ENCODE measurements around the gene MDN1.

DNA sequence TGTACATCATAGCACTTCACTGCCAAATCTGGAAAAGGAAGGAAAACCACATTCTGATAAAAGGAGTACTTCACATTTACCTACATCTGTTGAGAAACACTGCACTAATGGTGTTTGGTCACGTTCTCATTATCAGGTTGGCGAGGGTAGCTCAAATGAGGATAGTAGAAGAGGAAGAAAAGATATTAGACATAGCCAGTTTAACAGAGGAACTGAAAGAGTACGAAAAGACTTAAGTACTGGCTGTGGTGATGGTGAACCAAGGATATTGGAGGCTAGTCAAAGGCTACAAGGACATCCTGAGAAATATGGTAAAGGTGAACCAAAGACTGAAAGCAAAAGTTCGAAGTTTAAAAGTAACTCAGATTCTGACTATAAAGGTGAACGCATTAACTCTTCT lies 42.7 kb upstream of the MDN1 start:
- TF ChIP-seq, protein P1, sequence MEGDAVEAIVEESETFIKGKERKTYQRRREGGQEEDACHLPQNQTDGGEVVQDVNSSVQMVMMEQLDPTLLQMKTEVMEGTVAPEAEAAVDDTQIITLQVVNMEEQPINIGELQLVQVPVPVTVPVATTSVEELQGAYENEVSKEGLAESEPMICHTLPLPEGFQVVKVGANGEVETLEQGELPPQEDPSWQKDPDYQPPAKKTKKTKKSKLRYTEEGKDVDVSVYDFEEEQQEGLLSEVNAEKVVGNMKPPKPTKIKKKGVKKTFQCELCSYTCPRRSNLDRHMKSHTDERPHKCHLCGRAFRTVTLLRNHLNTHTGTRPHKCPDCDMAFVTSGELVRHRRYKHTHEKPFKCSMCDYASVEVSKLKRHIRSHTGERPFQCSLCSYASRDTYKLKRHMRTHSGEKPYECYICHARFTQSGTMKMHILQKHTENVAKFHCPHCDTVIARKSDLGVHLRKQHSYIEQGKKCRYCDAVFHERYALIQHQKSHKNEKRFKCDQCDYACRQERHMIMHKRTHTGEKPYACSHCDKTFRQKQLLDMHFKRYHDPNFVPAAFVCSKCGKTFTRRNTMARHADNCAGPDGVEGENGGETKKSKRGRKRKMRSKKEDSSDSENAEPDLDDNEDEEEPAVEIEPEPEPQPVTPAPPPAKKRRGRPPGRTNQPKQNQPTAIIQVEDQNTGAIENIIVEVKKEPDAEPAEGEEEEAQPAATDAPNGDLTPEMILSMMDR (IDR thresholded peaks at IDR 0.05) = no peak
- no peak for TF ChIP-seq EP300 (IDR thresholded peaks at IDR 0.05)
- no peak for TF ChIP-seq POLR2AphosphoS5 (IDR thresholded peaks at IDR 0.05)

Measured in stomach (tissue), 4 donors.